ENCODE measurements around the gene MSMO1. TPM values are rescaled to one million over a fixed set of nuclear protein-coding genes. Genes with fewer than 3 reads are reported as not detected.

Gene MSMO1
- total and polyA plus RNA-seq, 2 experiments from 2014 or later: 65.8 to 305 TPM

- H3K9me3 ChIP-seq (ENCODE audit: low read depth): no peaks in the 10 kb centered on the region
- H3K36me3 ChIP-seq: no peaks in the 10 kb centered on the region
- no peak overlapping the region for H3K27ac ChIP-seq
- no peaks in the 10 kb centered on the region for H3K4me1 ChIP-seq (ENCODE audit: low read depth)
- no peak for TF ChIP-seq CTCF (IDR thresholded peaks at IDR 0.05; ENCODE audit: low read depth, low read length)
- H3K4me3 ChIP-seq: no peak overlapping the region
- H3K27me3 ChIP-seq: no peaks in the 10 kb centered on the region
- DNase-seq (ENCODE audit: low read depth in 1 of 2, low spot score in 1 of 2): no peak
Measured at GRCh38 chr4:165360985-165361670, 33.7 kb downstream of the MSMO1 start.

- DNase-seq (ENCODE audit: low read depth in 1 of 2, low spot score in 1 of 2): no peak
- Histone ChIP-seq H3K27ac (no peak overlapping the region), H3K4me1 (ENCODE audit: low read depth) (no peaks in the 10 kb centered on the region), H3K27me3 (no peaks in the 10 kb centered on the region), H3K36me3 (no peaks in the 10 kb centered on the region), H3K4me3 (no peak overlapping the region), H3K9me3 (ENCODE audit: low read depth) (no peaks in the 10 kb centered on the region)
- no peak for TF ChIP-seq CTCF (IDR thresholded peaks at IDR 0.05; ENCODE audit: low read depth, low read length)
Measured at GRCh38 chr4:165361810-165362209, 34.3 kb downstream of the MSMO1 start.

- no peaks in the 10 kb centered on the region for H3K4me1 ChIP-seq (ENCODE audit: low read depth)
- peak in 1 of 2 donors; percentile 82 for DNase-seq (ENCODE audit: low read depth in 1 of 2, low spot score in 1 of 2)
- H3K36me3 ChIP-seq: no peaks in the 10 kb centered on the region
- no peak overlapping the region for H3K27ac ChIP-seq
- H3K4me3 ChIP-seq: no peak overlapping the region
- H3K27me3 ChIP-seq: no peaks in the 10 kb centered on the region
- H3K9me3 ChIP-seq (ENCODE audit: low read depth): no peaks in the 10 kb centered on the region
- no peak for TF ChIP-seq CTCF (IDR thresholded peaks at IDR 0.05; ENCODE audit: low read depth, low read length)
Measured at GRCh38 chr4:165364452-165365080, 37.1 kb downstream of the MSMO1 start.

- Histone ChIP-seq H3K27me3 (no peaks in the 10 kb centered on the region), H3K27ac (no peak overlapping the region), H3K36me3 (no peaks in the 10 kb centered on the region), H3K9me3 (ENCODE audit: low read depth) (no peaks in the 10 kb centered on the region), H3K4me3 (no peak overlapping the region), H3K4me1 (ENCODE audit: low read depth) (no peaks in the 10 kb centered on the region)
- TF ChIP-seq CTCF (IDR thresholded peaks at IDR 0.05; ENCODE audit: low read depth, low read length): no peak
- no peak for DNase-seq (ENCODE audit: low read depth in 1 of 2, low spot score in 1 of 2)
Measured at GRCh38 chr4:165367040-165367439, 39.6 kb downstream of the MSMO1 start.

- H3K4me3 ChIP-seq: no peak overlapping the region
- no peaks in the 10 kb centered on the region for H3K36me3 ChIP-seq
- no peak for DNase-seq (ENCODE audit: low read depth in 1 of 2, low spot score in 1 of 2)
- H3K9me3 ChIP-seq (ENCODE audit: low read depth): no peaks in the 10 kb centered on the region
- no peaks in the 10 kb centered on the region for H3K27me3 ChIP-seq
- no peak for TF ChIP-seq CTCF (IDR thresholded peaks at IDR 0.05; ENCODE audit: low read depth, low read length)
- H3K27ac ChIP-seq: no peak overlapping the region
- H3K4me1 ChIP-seq (ENCODE audit: low read depth): no peaks in the 10 kb centered on the region
Measured at GRCh38 chr4:165368114-165368513, 40.6 kb downstream of the MSMO1 start.
